Activated CD8-positive, alpha-beta T cell treated with anti-CD3 and anti-CD28 coated beads for 36 hours (primary cell): Measurements from ENCODE around the gene CLEC10A. TPM values are rescaled to one million over a fixed set of nuclear protein-coding genes. Genes with fewer than 3 reads are reported as not detected.

ENCODE experiments used
- ATAC-seq: fragments of 200-7000 bp; cut with Tn5 transposase; one replicate; pipeline ENCODE4 v1.10.0; 2021; ENCODE audit warnings: mild to moderate bottlenecking, moderate library complexity
- CTCF ChIA-PET: fragments of 350-600 bp; sonication (Branson Sonifier 250); formaldehyde crosslinking; loops from one replicate; lab custom pipeline; 2021; ENCODE audit warnings: antibody characterized with exemption; lab: Charles Lee
- POLR2A ChIA-PET: fragments of 350-600 bp; sonication (Branson Sonifier 250); formaldehyde crosslinking; loops from one replicate; lab custom pipeline; 2021; ENCODE audit warnings: antibody characterized with exemption; lab: Charles Lee
- DNase-seq: peaks from one replicate; pipeline ENCODE4 v3.0.0-alpha.2; 2020
- H3K27ac Mint-ChIP-seq: one replicate; pipeline ENCODE4 v1.8.0; 2021; ENCODE audit warnings: mild to moderate bottlenecking, mixed read lengths
- H3K27me3 Mint-ChIP-seq: one replicate; pipeline ENCODE4 v1.8.0; 2021; ENCODE audit warnings: mixed read lengths
- H3K36me3 Mint-ChIP-seq: one replicate; pipeline ENCODE4 v1.8.0; 2021; ENCODE audit warnings: low read depth, mixed read lengths
- H3K4me1 Mint-ChIP-seq: one replicate; pipeline ENCODE4 v1.8.0; 2021; ENCODE audit warnings: low read depth, mixed read lengths
- H3K4me3 Mint-ChIP-seq: one replicate; pipeline ENCODE4 v1.8.0; 2021; ENCODE audit warnings: mild to moderate bottlenecking, moderate library complexity, mixed read lengths
- H3K9me3 Mint-ChIP-seq: one replicate; pipeline ENCODE4 v1.8.0; 2021; ENCODE audit warnings: mixed read lengths
- CTCF ChIP-seq: fragments of 200-600 bp; IDR thresholded peaks from one replicate; pipeline ENCODE4 v1.8.0; 2022; ENCODE audit warnings: antibody characterized with exemption, mild to moderate bottlenecking
- intact Hi-C: fragments of 100-400 bp; cut with micrococcal nuclease; formaldehyde crosslinking; loops from one replicate; pipeline ENCODE4 v1.10.0; 2022
- total RNA-seq, 2 experiments: library from RNA; stranded (reverse); gene quantifications; one replicate each; pipeline ENCODE4 v1.2.3, GENCODE V29; 2021

The CLEC10A gene
- total RNA-seq, 2 experiments from 2014 or later: not detected

GRCh38 chr17:7112510-7113108 lies 32.6 kb upstream of the CLEC10A start:
- intact Hi-C loops: no loop called here
- Mint-ChIP-seq H3K27ac (no peak overlapping the region), H3K36me3 (no peaks in the 10 kb centered on the region), H3K9me3 (no peaks in the 10 kb centered on the region), H3K27me3 (no peaks in the 10 kb centered on the region), H3K4me3 (no peak overlapping the region), H3K4me1 (peaks cover 6% of the 10 kb centered on the region)
- ATAC-seq (no peak), DNase-seq (no peak)
- ChIA-PET POLR2A (no interaction called here), CTCF (interaction anchor here (1.3 kb wide), 1 partner anchor 21 kb away, joined by 3 read pairs; no protein-coding TSS in a partner anchor)
- no peak for TF ChIP-seq CTCF

GRCh38 chr17:7111784-7112509 lies 31.9 kb upstream of the CLEC10A start:
- peaks cover 6% of the 10 kb centered on the region for H3K4me1 Mint-ChIP-seq
- CTCF ChIA-PET: interaction anchor here (1.3 kb wide), 1 partner anchor 22 kb away, joined by 3 read pairs; no protein-coding TSS in a partner anchor

GRCh38 chr17:7110617-7111306 lies 30.7 kb upstream of the CLEC10A start:
- no peaks in the 10 kb centered on the region for H3K36me3 Mint-ChIP-seq
- H3K9me3 Mint-ChIP-seq: no peaks in the 10 kb centered on the region
- no peak overlapping the region for H3K27ac Mint-ChIP-seq
- H3K27me3 Mint-ChIP-seq: no peaks in the 10 kb centered on the region
- no peak for TF ChIP-seq CTCF
- ChIA-PET CTCF (interaction anchor here (1.0 to 1.2 kb wide), 2 partner anchors 23 to 75 kb away, joined by 3 to 6 read pairs; no protein-coding TSS in a partner anchor), POLR2A (no interaction called here)
- intact Hi-C loops: no loop called here
- peaks cover 6% of the 10 kb centered on the region for H3K4me1 Mint-ChIP-seq
- H3K4me3 Mint-ChIP-seq: no peak overlapping the region
- no peak for DNase-seq
- no peak for ATAC-seq

More at GRCh38 chr17:7111784-7112509, 31.9 kb upstream of the CLEC10A start:
- intact Hi-C loops: no loop called here
- no peak for DNase-seq
- no peaks in the 10 kb centered on the region for H3K36me3 Mint-ChIP-seq
- no peak for TF ChIP-seq CTCF
- POLR2A ChIA-PET: no interaction called here
- H3K4me3 Mint-ChIP-seq: no peak overlapping the region
- H3K27me3 Mint-ChIP-seq: no peaks in the 10 kb centered on the region
- no peak for ATAC-seq
- H3K9me3 Mint-ChIP-seq: no peaks in the 10 kb centered on the region
- H3K27ac Mint-ChIP-seq: no peak overlapping the region

GRCh38 chr17:7109461-7110322 lies 29.6 kb upstream of the CLEC10A start:
- POLR2A ChIA-PET: no interaction called here
- Mint-ChIP-seq H3K27me3 (no peaks in the 10 kb centered on the region), H3K4me1 (peaks cover 6% of the 10 kb centered on the region), H3K9me3 (no peaks in the 10 kb centered on the region), H3K36me3 (no peaks in the 10 kb centered on the region), H3K4me3 (no peak overlapping the region), H3K27ac (no peak overlapping the region)
- ATAC-seq: no peak
- no peak for TF ChIP-seq CTCF
- CTCF ChIA-PET: interaction anchor here (0.8 to 1.6 kb wide), 4 partner anchors 8 to 76 kb away, joined by 3 to 6 read pairs (median 4); no protein-coding TSS in a partner anchor
- intact Hi-C loops: no loop called here
- no peak for DNase-seq
